ENCODE measurements around the gene UBR1. TPM values are rescaled to one million over a fixed set of nuclear protein-coding genes. Genes with fewer than 3 reads are reported as not detected.
"Not testable (repeated sequence)": the region's sequence is repeated elsewhere in the genome, so short reads cannot be mapped to it uniquely, and the experiment has no call there.

UBR1 gene
- total RNA-seq, 4 donors from 2014 or later = 9.3 to 22.3 (median 11.7) TPM

- H3K4me3 ChIP-seq = no peak overlapping the region
- intact Hi-C loops (cut with DNase I) = no loop called here
- peaks cover 4 to 99% (median 8%) of the 10 kb centered on the region in 3 donors for H3K36me3 ChIP-seq
- TF ChIP-seq POLR2A (IDR thresholded peaks at IDR 0.05) (no peak), CTCF (IDR thresholded peaks at IDR 0.05) (no peak)
- DNase-seq = no peak
- H3K4me1 ChIP-seq = peaks cover 0 to 10% (median 3%) of the 10 kb centered on the region in 3 donors
- no peak overlapping the region for H3K27ac ChIP-seq
- WGBS, 2 donors = 97 to 98% methylated on average over 2 of the region's 2 CpGs
- H3K9me3 ChIP-seq = no peaks in the 10 kb centered on the region
- no peaks in the 10 kb centered on the region for H3K27me3 ChIP-seq
Observed at GRCh38 chr15:43046484-43046883, 59.4 kb downstream of the UBR1 start.

- Histone ChIP-seq H3K9me3 (no peaks in the 10 kb centered on the region), H3K4me1 (peaks cover 0 to 1% (median 0%) of the 10 kb centered on the region in 3 donors), H3K4me3 (no peak overlapping the region), H3K36me3 (peaks cover 4 to 74% (median 5%) of the 10 kb centered on the region in 3 donors), H3K27ac (no peak overlapping the region), H3K27me3 (no peaks in the 10 kb centered on the region)
- TF ChIP-seq POLR2A (IDR thresholded peaks at IDR 0.05) (no peak), CTCF (IDR thresholded peaks at IDR 0.05) (no peak)
- 67 to 83% methylated on average over 1 of the region's 1 CpG for WGBS, 2 donors
- DNase-seq = no peak
- intact Hi-C loops (cut with DNase I) = no loop called here
Observed at GRCh38 chr15:43042885-43043284, 63.0 kb downstream of the UBR1 start.

GRCh38 chr15:43041085-43041484, 64.8 kb downstream of the UBR1 start:
- H3K4me1 ChIP-seq; H3K27ac ChIP-seq; intact Hi-C loops (cut with DNase I); H3K27me3 ChIP-seq; DNase-seq; H3K9me3 ChIP-seq; H3K4me3 ChIP-seq: not testable (repeated sequence)
- 94 to 100% methylated on average over 2 to 3 of the region's 3 CpGs for WGBS, 2 donors
- H3K36me3 ChIP-seq = peaks cover 4 to 74% (median 5%) of the 10 kb centered on the region in 3 donors

DNA sequence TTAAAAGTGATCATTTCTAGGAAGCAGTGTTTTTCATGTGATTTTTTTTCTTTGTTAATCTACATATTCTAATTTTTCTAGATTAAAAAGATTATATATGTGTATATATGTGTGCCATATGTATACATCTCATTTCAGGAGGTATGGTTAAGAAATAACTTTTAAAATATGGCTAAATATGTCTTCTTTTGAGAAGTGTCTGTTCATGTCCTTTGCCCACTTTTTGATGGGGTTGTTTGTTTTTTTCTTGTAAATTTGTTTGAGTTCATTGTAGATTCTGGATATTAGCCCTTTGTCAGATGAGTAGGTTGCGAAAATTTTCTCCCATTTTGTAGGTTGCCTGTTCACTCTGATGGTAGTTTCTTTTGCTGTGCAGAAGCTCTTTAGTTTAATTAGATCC, 70.6 kb downstream of the UBR1 start:
- H3K27me3 ChIP-seq; H3K27ac ChIP-seq; DNase-seq; intact Hi-C loops (cut with DNase I); H3K4me1 ChIP-seq; H3K9me3 ChIP-seq; H3K4me3 ChIP-seq: not testable (repeated sequence)
- H3K36me3 ChIP-seq = peaks cover 0 to 80% (median 10%) of the 10 kb centered on the region in 3 donors
- no CpG with 5 or more reads among the region's 1 CpG for WGBS, 2 donors

- H3K27ac ChIP-seq = no peak overlapping the region
- no peaks in the 10 kb centered on the region for H3K9me3 ChIP-seq
- no peaks in the 10 kb centered on the region for H3K27me3 ChIP-seq
- no peaks in the 10 kb centered on the region for H3K4me1 ChIP-seq
- no peak for DNase-seq
- H3K4me3 ChIP-seq = no peak overlapping the region
- TF ChIP-seq CTCF (IDR thresholded peaks at IDR 0.05) (no peak), POLR2A (IDR thresholded peaks at IDR 0.05) (no peak)
- intact Hi-C loops (cut with DNase I) = no loop called here
- peaks cover 0 to 95% (median 14%) of the 10 kb centered on the region in 3 donors for H3K36me3 ChIP-seq
Observed at GRCh38 chr15:43029476-43029875, 76.4 kb downstream of the UBR1 start.

DNA sequence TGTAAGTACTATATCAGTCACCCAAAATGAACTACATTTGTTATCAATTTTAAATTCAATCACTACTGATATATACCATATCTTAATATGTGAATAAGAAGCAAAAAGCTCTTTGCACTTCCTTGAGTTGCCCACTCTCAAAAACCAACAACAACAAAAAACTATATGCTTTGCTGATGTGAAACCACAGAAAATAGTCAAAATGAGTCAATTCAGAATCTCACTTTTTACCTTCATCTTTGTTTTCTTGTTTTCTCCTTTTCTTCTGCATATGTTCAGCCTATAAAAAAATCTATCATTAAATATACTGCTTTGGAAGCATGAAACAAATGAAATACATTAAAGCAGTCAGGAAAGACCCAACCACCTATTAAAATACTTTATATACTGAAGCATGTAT, 80.7 kb downstream of the UBR1 start:
- no peaks in the 10 kb centered on the region for H3K9me3 ChIP-seq
- peaks cover 0 to 95% (median 12%) of the 10 kb centered on the region in 3 donors for H3K36me3 ChIP-seq
- TF ChIP-seq POLR2A (IDR thresholded peaks at IDR 0.05) (no peak), CTCF (IDR thresholded peaks at IDR 0.05) (no peak)
- no peak overlapping the region for H3K4me3 ChIP-seq
- no peak for DNase-seq
- intact Hi-C loops (cut with DNase I) = no loop called here
- H3K4me1 ChIP-seq = no peaks in the 10 kb centered on the region
- no peak overlapping the region for H3K27ac ChIP-seq
- no peaks in the 10 kb centered on the region for H3K27me3 ChIP-seq

DNA sequence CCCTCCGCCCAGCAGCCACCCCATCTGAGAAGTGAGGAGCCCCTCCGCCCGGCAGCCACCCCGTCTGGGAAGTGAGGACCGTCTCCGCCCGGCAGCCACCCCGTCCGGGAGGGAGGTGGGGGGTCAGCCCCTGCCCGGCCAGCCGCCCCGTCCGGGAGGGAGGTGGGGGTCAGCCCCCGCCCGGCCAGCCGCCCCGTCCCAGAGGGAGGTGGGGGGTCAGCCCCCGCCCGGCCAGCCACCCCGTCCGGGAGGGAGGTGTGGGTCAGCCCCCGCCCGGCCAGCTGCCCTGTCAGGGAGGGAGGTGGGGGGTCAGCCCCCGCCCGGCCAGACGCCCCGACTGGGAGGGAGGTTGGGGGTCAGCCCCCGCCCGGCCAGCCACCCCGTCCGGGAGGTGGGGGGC, 91.2 kb downstream of the UBR1 start:
- H3K27me3 ChIP-seq; DNase-seq; H3K4me3 ChIP-seq; intact Hi-C loops (cut with DNase I); H3K27ac ChIP-seq; H3K4me1 ChIP-seq; H3K9me3 ChIP-seq: not testable (repeated sequence)
- H3K36me3 ChIP-seq = peaks cover 5 to 91% (median 7%) of the 10 kb centered on the region in 3 donors
- no CpG with 5 or more reads among the region's 31 CpGs for WGBS, 2 donors

All from esophagus squamous epithelium (tissue), 5 donors.